DOHH2 (cell line): ENCODE data around the gene SLC43A2.

Experiments
- EZH2phosphoT487 ChIP-seq: fragments of 200-600 bp; sonication (generic); IDR thresholded peaks from 2 replicates; pipeline ENCODE4 v1.6.1; 2017; ENCODE audit warnings: borderline replicate concordance, mild to moderate bottlenecking, antibody characterized with exemption, low read length, moderate library complexity, mixed read lengths
- TF ChIP-seq, protein P1 (sequence below): fragments of 200-600 bp; sonication (generic); IDR thresholded peaks from one replicate; pipeline ENCODE4 v1.5.1; 2014; ENCODE audit warnings: antibody characterized with exemption, mild to moderate bottlenecking, low read depth, low read length; ENCODE audit not compliant: poor library complexity, severe bottlenecking

DNA sequence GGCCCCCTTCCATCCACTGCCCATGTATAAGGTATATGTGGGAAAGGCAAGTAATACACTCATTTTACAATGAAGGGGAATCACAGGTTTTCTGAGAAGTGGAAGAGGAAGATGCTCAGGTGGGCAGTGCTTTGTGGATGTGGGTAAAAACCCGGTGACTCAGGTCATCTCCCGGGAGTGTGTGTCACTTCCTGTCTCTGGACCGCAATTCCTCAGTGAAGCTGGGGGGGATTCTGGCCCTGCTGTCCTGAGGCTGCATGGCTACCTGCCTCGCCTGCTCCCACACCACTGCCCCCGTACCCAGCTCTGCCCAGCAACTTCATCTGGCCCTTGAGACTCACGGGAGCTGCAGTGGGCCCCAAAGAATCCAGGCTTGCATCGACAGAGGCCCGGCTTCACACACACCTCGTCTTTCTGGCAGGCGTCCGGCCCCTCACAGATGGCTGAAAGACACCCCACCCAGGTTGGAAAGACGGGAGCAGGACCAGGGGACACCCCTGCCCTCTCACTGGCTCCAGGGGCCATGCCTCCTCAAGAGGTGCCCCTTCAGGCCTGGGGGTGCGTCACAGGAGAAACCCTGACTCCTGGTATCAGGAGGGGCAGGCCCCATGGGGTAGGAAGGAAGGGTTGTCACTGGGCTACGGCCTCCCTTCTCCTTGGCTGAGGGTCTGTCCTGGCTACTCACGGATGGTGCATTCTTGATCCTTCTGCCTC is 16.0 kb upstream of the SLC43A2 start:
- TF ChIP-seq, protein P1, sequence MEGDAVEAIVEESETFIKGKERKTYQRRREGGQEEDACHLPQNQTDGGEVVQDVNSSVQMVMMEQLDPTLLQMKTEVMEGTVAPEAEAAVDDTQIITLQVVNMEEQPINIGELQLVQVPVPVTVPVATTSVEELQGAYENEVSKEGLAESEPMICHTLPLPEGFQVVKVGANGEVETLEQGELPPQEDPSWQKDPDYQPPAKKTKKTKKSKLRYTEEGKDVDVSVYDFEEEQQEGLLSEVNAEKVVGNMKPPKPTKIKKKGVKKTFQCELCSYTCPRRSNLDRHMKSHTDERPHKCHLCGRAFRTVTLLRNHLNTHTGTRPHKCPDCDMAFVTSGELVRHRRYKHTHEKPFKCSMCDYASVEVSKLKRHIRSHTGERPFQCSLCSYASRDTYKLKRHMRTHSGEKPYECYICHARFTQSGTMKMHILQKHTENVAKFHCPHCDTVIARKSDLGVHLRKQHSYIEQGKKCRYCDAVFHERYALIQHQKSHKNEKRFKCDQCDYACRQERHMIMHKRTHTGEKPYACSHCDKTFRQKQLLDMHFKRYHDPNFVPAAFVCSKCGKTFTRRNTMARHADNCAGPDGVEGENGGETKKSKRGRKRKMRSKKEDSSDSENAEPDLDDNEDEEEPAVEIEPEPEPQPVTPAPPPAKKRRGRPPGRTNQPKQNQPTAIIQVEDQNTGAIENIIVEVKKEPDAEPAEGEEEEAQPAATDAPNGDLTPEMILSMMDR, result no peak
- no peak for TF ChIP-seq EZH2phosphoT487
